SU-DHL-6 (cell line): ENCODE measurements around the gene LRP11.

Experiments
- H2AFZ ChIP-seq: fragments of 200-600 bp; sonication (generic); 2 replicates; pipeline ENCODE4 v1.6.1; 2014; ENCODE audit warnings: low read depth, mild to moderate bottlenecking, moderate library complexity, mixed read lengths, antibody characterized with exemption, low read length; ENCODE audit not compliant: severe bottlenecking
- H3F3A ChIP-seq: fragments of 200-600 bp; shearing (Covaris generic); 2 replicates; pipeline ENCODE4 v1.6.0; 2016; ENCODE audit warnings: antibody characterized with exemption, mild to moderate bottlenecking; ENCODE audit not compliant: insufficient read depth
- H3K27ac ChIP-seq: fragments of 200-600 bp; sonication (generic); 2 replicates; pipeline ENCODE4 v1.5.1; 2016; ENCODE audit warnings: low read depth, mild to moderate bottlenecking, low read length, moderate library complexity, mixed read lengths
- H3K27me3 ChIP-seq: fragments of 200-600 bp; sonication (generic), shearing (Covaris generic); 2 replicates; pipeline ENCODE4 v1.6.0; 2014; ENCODE audit warnings: mild to moderate bottlenecking, low read length
- H3K36me3 ChIP-seq: fragments of 200-600 bp; sonication (generic); 2 replicates; pipeline ENCODE4 v1.6.1; 2014; ENCODE audit warnings: mild to moderate bottlenecking, low read length, mixed read lengths
- H3K4me2 ChIP-seq: fragments of 300-600, 200-600 bp; shearing (Covaris generic), sonication (generic); 2 replicates; pipeline ENCODE4 v1.6.0; 2014; ENCODE audit warnings: low read length, low read depth, mild to moderate bottlenecking; ENCODE audit not compliant: poor library complexity, severe bottlenecking
- H3K4me3 ChIP-seq: fragments of 200-600 bp; sonication (generic); 2 replicates; pipeline ENCODE4 v1.5.1; 2014; ENCODE audit warnings: antibody characterized with exemption, low read length, mild to moderate bottlenecking, mixed read lengths; ENCODE audit not compliant: insufficient read depth, poor library complexity, severe bottlenecking
- H3K79me2 ChIP-seq: fragments of 200-600 bp; sonication (generic); 2 replicates; pipeline ENCODE4 v1.6.1; 2014; ENCODE audit warnings: mild to moderate bottlenecking, low read length, moderate library complexity; ENCODE audit not compliant: insufficient read depth
- H3K9ac ChIP-seq: fragments of 200-600 bp; sonication (generic); 2 replicates; pipeline ENCODE4 v1.7.0; 2014; ENCODE audit warnings: mild to moderate bottlenecking, low read length
- H3K9me2 ChIP-seq: fragments of 200-600 bp; sonication (generic); replicated peaks from 2 replicates; pipeline ENCODE4 v1.6.1; 2014; ENCODE audit warnings: low read length; ENCODE audit not compliant: insufficient read depth
- H3K9me3 ChIP-seq: fragments of 200-600 bp; sonication (generic); 2 replicates; pipeline ENCODE4 v1.6.1; 2014; ENCODE audit warnings: low read length, mixed read lengths; ENCODE audit not compliant: insufficient read depth
- H4K20me1 ChIP-seq: fragments of 200-600 bp; sonication (generic); 2 replicates; pipeline ENCODE4 v1.6.1; 2014; ENCODE audit warnings: low read depth, mild to moderate bottlenecking, antibody characterized with exemption, low read length, moderate library complexity, mixed read lengths
- EZH2phosphoT487 ChIP-seq: fragments of 200-600 bp; sonication (generic), shearing (Covaris generic); conservative IDR thresholded peaks from 2 replicates; pipeline ENCODE4 v1.6.1; 2018; ENCODE audit warnings: mild to moderate bottlenecking, antibody characterized with exemption, low read length, moderate library complexity, mixed read lengths
- TF ChIP-seq, protein P1 (sequence below): fragments of 200-600 bp; sonication (generic); IDR thresholded peaks from one replicate; pipeline ENCODE4 v1.5.1; 2017; ENCODE audit warnings: antibody characterized with exemption, mild to moderate bottlenecking, low read length, moderate library complexity; ENCODE audit not compliant: insufficient read depth, poor library complexity, severe bottlenecking

LRP11 gene

DNA sequence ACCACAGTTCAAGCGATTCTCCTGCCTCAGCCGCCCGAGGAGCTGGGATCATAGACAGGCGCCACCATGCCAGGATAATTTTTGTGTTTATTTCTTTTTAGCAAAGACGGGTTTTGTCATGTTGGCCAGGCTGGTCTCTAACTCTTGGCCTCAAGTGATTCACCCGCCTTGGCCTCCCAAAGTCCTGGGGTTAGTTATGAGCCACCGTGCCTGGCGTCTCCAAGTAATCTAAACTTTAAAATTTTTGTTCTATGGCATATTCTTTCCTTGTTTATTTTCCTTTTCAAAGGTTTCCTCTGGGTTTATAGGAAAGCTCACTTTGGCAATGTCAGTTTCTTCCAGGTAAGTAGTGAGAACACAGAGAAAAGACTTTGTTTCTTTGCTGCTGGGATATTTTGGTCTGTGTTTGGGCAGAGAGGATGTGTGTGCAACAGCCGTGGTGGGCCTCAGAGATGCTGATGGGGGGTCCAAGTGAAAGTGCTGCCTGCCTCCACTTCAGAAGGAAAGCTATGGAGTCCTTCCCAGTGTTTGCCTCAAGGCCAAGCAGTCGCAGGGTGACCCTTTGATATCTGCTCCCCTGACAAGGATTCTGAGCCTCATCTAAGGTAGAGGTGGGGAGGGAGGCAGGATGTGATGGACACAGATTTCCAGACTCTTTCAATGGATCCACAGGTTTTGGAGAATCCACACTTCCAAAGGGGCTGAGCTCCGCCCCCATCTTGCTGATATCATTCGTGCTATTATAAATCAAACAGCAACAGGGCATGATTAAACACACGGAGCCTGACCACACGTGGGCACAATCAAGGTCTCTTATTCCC is 2.3 kb downstream of the LRP11 start:
- TF ChIP-seq, protein P1, sequence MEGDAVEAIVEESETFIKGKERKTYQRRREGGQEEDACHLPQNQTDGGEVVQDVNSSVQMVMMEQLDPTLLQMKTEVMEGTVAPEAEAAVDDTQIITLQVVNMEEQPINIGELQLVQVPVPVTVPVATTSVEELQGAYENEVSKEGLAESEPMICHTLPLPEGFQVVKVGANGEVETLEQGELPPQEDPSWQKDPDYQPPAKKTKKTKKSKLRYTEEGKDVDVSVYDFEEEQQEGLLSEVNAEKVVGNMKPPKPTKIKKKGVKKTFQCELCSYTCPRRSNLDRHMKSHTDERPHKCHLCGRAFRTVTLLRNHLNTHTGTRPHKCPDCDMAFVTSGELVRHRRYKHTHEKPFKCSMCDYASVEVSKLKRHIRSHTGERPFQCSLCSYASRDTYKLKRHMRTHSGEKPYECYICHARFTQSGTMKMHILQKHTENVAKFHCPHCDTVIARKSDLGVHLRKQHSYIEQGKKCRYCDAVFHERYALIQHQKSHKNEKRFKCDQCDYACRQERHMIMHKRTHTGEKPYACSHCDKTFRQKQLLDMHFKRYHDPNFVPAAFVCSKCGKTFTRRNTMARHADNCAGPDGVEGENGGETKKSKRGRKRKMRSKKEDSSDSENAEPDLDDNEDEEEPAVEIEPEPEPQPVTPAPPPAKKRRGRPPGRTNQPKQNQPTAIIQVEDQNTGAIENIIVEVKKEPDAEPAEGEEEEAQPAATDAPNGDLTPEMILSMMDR: no peak
- TF ChIP-seq EZH2phosphoT487: no peak
- Histone ChIP-seq H3K4me3 (no peak overlapping the region), H3K27ac (no peak overlapping the region), H3K9me3 (no peaks in the 10 kb centered on the region), H3K36me3 (no peaks in the 10 kb centered on the region), H3K79me2 (no peaks in the 10 kb centered on the region), H4K20me1 (no peaks in the 10 kb centered on the region), H3K4me2 (no peak overlapping the region), H3K9ac (no peak overlapping the region), H3K9me2 (no peaks in the 10 kb centered on the region), H2AFZ (no peak overlapping the region), H3K27me3 (no peaks in the 10 kb centered on the region), H3F3A (peaks cover 5% of the 10 kb centered on the region; the same call in 1 of the 2 replicates)

DNA sequence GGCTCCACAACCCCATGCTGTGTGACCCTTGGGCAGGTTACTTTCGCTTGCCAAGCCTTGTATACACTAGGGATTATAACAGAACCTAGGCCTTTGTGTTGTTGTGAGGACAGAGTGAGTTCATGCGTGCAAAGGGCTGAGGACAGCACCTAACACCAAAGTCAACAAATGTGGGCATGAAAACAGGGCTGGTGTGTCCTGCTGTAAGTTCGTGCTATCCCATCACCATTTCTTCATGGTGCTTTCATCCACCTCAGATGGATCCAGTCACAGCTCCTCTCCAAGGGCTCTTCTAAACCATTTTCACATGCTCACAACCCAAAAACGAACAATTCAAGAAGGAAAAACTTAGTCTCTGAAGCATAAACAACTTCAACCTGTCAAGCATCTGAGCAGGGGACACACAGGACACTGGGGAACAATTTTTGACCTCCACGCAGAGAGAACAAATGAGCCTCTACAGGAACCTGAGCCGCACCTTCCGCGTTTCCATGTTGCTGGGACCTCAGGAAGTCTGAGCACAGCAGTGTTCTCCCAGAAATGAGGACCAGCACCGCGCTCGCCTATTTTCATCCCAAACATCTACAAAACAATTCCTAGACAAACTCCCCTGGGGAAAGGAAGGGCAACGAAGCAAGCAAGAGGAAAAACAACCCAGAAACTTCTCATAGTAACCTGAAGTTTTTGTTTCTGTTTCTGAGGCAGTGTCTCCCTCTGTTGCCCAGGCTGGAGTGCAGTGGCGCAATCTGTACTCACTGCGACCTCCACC is 3.1 kb downstream of the LRP11 start:
- no peak overlapping the region for H3K9ac ChIP-seq
- TF ChIP-seq EZH2phosphoT487: no peak
- TF ChIP-seq, protein P1: no peak
- no peak overlapping the region for H3K4me3 ChIP-seq
- H3K9me3 ChIP-seq: no peaks in the 10 kb centered on the region
- peaks cover 5% of the 10 kb centered on the region; the same call in 1 of the 2 replicates for H3F3A ChIP-seq
- no peaks in the 10 kb centered on the region for H3K36me3 ChIP-seq
- H3K27ac ChIP-seq: no peak overlapping the region
- H3K79me2 ChIP-seq: no peaks in the 10 kb centered on the region
- no peak overlapping the region for H2AFZ ChIP-seq
- no peak overlapping the region for H3K4me2 ChIP-seq
- no peaks in the 10 kb centered on the region for H3K27me3 ChIP-seq
- H3K9me2 ChIP-seq: no peaks in the 10 kb centered on the region
- no peaks in the 10 kb centered on the region for H4K20me1 ChIP-seq

DNA sequence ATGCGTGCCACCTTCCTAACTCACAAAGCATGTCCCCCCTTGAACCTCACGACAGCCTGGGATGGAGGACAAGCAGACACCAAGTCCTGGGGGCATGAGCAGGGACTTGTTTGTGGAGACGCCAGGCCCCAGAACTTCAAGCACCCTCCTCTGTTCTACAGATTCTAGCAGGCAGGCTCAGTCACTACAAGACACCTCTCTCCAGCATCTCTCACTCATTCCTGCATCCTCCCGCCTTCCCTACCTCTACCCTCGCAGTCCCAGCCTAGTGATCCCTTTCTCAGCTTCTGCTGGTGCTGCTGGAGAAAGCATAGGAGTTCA is 3.7 kb downstream of the LRP11 start:
- Histone ChIP-seq H3K27ac (no peak overlapping the region), H3K4me2 (no peak overlapping the region), H3K27me3 (no peaks in the 10 kb centered on the region), H3K4me3 (no peak overlapping the region), H4K20me1 (no peaks in the 10 kb centered on the region), H3K36me3 (no peaks in the 10 kb centered on the region), H3K9ac (no peak overlapping the region), H3F3A (peaks cover 5% of the 10 kb centered on the region; the same call in 1 of the 2 replicates), H3K9me3 (no peaks in the 10 kb centered on the region), H3K9me2 (no peaks in the 10 kb centered on the region), H3K79me2 (no peaks in the 10 kb centered on the region), H2AFZ (no peak overlapping the region)
- TF ChIP-seq, protein P1: no peak
